ENCODE measurements around the gene NAA16.
"Not testable (repeated sequence)": the region's sequence is repeated elsewhere in the genome, so short reads cannot be mapped to it uniquely, and the experiment has no call there.

Gene NAA16

GRCh38 chr13:41310963-41311405 is at the start of gene NAA16:
Gene NAA16, plus strand, starts transcription at chr13:41311267. Its CDS starts 262 bp downstream, at chr13:41311529.
- peak; percentile 96 for DNase-seq (ENCODE audit: low spot score)

DNA sequence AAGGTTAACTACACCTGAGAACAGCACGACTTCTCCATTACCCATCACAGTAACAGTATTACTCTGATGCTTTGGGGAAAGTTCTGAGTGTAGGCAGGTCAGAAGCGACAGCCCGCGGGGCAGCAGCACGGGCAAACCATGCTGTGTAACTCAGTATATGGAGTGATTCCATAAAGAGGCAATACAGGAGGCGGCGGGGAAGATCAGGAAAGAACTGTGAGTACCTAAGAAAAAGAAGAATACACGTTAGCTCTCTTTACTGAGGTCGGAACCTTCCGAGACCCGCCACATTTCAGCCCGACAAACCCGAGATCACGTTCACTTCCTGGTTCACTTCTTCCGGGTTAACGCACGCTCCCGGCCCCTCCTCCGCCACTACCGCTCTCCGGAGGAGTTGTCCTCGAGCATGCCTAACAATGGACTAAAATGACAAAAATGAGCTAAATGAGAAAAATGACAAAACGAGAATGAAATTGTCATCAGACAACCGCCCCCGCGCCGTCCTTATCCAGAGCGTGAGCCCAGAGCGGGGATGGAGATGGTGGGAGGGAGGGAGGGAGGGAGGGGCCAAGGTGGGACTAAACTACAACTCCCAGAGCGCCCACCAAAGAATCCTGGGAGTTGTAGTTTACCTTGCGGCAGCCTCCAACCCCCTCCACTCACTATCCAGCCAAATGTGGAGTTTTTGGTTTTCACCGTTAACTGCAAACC is 47.7 kb upstream of the NAA16 start, which contains the start of gene MTRF1:
Gene MTRF1 (minus strand): TSS at position 316 of the 711 bp plus-strand sequence. CDS start 2,669 bp downstream, outside the sequence.
- DNase-seq (ENCODE audit: low spot score) = peak; percentile 88

DNA sequence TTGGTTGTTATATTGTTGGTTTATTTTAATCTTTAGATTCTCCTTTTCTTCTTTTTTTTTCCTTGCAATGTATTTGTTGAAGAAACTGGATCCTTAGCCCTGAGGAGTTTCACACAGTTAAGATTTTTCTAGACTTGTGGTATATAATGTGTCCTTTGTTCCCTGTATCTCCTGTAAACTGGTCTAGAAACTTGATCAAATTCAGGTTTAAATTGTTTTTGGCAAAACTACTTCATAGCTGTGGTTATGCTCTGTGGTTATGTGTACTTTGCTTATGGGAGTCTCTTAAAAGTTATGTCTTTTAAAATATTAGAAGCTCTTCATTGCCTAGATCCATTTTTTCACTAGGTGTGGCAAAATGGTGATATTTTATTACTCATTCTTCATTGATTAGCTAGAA is 44.0 kb upstream of the NAA16 start:
- no peak for DNase-seq (ENCODE audit: low spot score)

DNA sequence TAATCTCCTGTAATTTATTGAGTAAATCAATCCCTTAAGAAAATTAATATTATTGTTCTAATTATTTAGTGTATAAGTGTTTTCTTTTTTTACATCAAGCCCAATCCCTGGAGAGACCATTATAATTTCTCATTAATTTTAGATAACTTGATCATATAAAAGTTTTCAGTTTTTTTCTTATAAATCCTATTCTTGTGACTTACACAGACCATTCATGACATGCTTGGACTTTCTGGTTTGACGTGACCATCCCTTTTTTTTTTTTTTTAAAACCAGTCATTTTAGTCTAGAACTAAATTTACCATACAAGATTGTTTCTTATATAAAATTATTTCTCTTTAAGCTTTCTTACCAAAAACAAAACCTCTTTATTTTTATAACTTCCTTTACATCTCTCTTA is 42.3 kb upstream of the NAA16 start:
- no peak for DNase-seq (ENCODE audit: low spot score)

DNA sequence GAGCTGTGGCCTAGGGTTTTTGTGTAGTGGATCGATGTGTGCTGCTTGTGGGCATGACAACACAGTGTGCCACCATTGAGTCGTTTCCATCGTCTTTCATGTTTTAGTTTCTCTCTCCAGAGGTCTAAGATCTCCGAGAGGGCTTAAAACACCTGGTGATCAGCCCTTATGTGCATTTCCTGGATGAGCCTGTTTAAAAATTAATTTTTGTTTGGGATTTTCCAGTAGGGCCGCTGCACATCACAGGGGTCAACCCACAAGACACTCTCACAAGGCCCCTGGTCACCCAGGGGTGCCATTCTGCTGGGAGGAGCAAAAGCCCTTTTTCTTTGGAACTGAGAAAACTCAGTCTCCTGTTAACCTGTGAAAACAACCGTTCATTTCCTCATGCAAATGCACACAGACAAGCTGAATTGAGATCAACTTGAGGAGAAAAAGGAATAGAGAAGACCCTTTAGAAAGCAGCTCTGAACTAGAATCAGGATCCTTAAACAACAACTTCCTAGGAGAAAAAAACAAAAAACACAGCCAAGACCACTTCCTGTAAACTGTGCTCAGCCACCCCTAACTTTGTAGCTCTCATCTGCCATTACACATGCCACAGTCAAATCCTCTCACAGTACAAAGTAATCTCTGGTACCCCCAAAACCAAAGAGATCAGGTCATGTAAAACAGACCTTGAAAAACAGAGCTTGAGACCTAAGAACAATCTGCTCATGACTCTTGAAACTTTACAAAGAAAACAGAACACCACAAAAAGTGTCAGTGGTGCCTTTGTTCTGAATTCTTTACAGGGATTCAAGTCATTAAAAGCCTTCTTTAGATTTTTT is 39.4 kb upstream of the NAA16 start:
- no peak for DNase-seq (ENCODE audit: low spot score)

GRCh38 chr13:41273831-41274441 is 37.1 kb upstream of the NAA16 start:
- DNase-seq (ENCODE audit: low spot score) = no peak

DNA sequence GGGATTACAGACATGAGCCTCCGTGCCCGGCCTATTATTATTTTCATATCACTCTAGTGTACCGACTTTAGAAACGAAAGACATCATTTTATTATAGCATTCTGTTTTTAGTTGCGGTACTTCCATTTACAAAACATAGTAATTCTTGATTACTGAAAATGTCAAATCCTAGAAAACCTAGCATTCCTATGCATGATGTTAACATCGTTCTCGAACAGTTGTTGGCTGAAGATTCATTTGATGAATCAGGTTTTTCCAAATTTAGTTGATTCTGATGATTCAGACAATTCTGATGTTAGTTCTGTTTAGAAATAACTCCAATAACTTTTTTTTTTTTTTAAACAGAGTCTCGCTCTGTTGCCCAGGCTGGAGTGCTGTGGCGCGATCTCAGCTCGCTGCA is 36.2 kb upstream of the NAA16 start:
- no peak for DNase-seq (ENCODE audit: low spot score)

- DNase-seq (ENCODE audit: low spot score) = no peak
These were observed 34.2 kb upstream of the NAA16 start for GRCh38 chr13:41276824-41277223.

GRCh38 chr13:41279156-41279555 is 31.9 kb upstream of the NAA16 start:
- DNase-seq (ENCODE audit: low spot score) = not testable (repeated sequence)

GRCh38 chr13:41282129-41282571 is 28.9 kb upstream of the NAA16 start:
- DNase-seq (ENCODE audit: low spot score) = no peak

- no peak for DNase-seq (ENCODE audit: low spot score)
These were observed 26.4 kb upstream of the NAA16 start for GRCh38 chr13:41284512-41285288.

DNA sequence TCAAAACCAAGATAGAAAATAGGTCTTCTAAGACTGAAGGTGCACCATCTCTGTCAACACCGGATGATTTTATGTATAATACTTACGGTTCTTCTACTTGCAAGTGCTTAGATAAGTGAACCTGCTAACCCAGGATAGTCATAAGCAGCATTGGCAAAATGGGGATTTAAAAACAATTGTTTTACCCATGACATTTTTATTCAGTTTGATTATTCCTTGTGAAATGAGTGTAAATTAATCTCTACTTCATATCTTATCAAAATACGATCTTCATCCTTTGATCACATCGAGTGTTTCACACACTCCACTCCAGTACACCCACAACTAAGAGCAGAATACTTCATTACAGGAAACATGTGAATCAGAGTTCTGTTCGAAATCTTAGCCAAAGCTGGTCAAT is 24.7 kb upstream of the NAA16 start:
- DNase-seq (ENCODE audit: low spot score) = no peak

- no peak for DNase-seq (ENCODE audit: low spot score)
These were observed 21.6 kb upstream of the NAA16 start for GRCh38 chr13:41289463-41289881.

GRCh38 chr13:41291246-41291645 is 19.8 kb upstream of the NAA16 start:
- no peak for DNase-seq (ENCODE audit: low spot score)

GRCh38 chr13:41293272-41293671 is 17.8 kb upstream of the NAA16 start:
- DNase-seq (ENCODE audit: low spot score) = no peak

DNA sequence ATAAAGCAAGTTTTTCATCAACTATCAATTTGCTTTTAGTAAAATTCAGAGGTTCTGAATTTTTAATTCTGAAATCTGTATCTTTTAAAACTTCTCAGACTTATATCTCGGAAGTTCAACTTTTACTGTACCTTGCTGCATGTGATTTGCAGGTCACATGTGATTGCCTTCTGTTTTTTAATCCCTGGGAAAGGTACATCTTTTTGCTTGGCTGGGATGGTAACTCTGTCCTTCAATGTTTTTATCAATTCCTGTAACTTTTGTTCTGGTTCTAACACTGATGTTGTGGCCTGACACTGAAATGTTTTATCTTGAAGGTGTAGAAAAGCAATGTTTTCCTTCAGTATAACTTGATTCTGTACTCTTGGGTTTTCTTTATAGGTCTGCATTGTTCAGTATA is 16.2 kb upstream of the NAA16 start:
- DNase-seq (ENCODE audit: low spot score) = no peak

DNA sequence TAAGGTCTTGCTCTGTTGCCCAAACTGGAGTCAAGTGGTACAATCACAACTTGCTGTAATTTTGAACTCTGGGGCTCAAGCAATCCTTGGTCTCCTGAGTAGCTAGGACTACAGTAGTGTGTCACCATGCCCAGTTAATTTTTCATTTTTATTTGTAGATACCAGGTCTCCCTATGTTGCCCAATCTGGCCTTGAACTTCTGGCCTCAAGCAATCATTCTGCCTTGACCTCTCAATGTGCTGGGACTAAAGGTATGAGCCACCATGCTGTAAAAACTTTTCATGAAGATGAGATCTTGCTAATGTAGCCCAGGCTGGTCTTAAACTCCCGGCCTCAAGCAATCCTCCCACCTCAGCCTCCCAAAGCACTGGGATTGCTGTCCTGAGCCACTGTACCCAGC is 15.1 kb upstream of the NAA16 start:
- DNase-seq (ENCODE audit: low spot score) = no peak

- DNase-seq (ENCODE audit: low spot score) = no peak
These were observed 14.0 kb upstream of the NAA16 start for GRCh38 chr13:41296879-41297646.

GRCh38 chr13:41299316-41300094 is 11.6 kb upstream of the NAA16 start:
- DNase-seq (ENCODE audit: low spot score) = no peak

DNA sequence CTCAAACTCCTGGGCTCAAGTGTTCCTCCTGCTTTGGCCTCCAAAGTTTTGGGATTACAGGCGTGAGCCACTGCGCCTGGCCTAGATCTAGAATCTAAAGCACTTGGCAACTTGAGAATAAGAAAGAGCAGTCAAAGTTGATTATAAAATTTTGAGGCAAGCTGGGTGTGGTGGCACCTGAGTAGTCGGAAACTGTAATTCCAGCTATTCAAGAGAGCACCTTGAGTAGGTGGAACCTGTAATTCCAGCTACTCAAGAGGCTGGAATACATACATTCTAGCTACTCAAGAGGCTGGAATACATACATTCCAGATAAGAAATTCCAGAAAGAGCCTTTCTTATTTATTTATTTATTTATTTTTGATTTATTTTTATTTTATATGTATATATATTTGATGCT is 8.3 kb upstream of the NAA16 start:
- no peak for DNase-seq (ENCODE audit: low spot score)
